Cerebellar nuclear complex (tissue), 1 donor: ENCODE data around the gene SPINK7.
"Not testable (repeated sequence)": the region's sequence is repeated elsewhere in the genome, so short reads cannot be mapped to it uniquely, and the experiment has no call there.

Experiments used
- DNase-seq, 2 experiments: peaks; one replicate each; lab custom pipeline; 2025; lab: John Stamatoyannopoulos, UW

Gene SPINK7

GRCh38 chr5:148312153-148312552 lies at the start of gene SPINK7:
Gene SPINK7, plus strand, starts transcription at chr5:148312423. Its CDS starts 61 bp downstream, at chr5:148312484.
- DNase-seq = no peak

GRCh38 chr5:148267962-148268361 lies 44.3 kb upstream of the SPINK7 start:
- DNase-seq = no peak

GRCh38 chr5:148268566-148268965 lies 43.7 kb upstream of the SPINK7 start, which contains the start of gene SPINK13:
Gene SPINK13, plus strand, starts transcription at chr5:148268794. Its CDS starts 1,279 bp downstream, at chr5:148270073.
- no peak for DNase-seq

- not testable (repeated sequence) for DNase-seq
Observed at GRCh38 chr5:148275129-148275528, 37.1 kb upstream of the SPINK7 start.

- not testable (repeated sequence) for DNase-seq
Observed at GRCh38 chr5:148280893-148281292, 31.3 kb upstream of the SPINK7 start.

GRCh38 chr5:148281336-148281735 lies 30.9 kb upstream of the SPINK7 start:
- not testable (repeated sequence) for DNase-seq

- no peak for DNase-seq
Observed at GRCh38 chr5:148290271-148291195, 21.7 kb upstream of the SPINK7 start.

GRCh38 chr5:148297731-148298130 lies 14.5 kb upstream of the SPINK7 start:
- no peak for DNase-seq

GRCh38 chr5:148306446-148306845 lies 5.8 kb upstream of the SPINK7 start:
- DNase-seq = no peak

GRCh38 chr5:148309019-148309418 lies 3.2 kb upstream of the SPINK7 start:
- DNase-seq = no peak

- no peak for DNase-seq
Observed at GRCh38 chr5:148309746-148310145, 2.5 kb upstream of the SPINK7 start.

GRCh38 chr5:148311484-148311883 lies 739 bp upstream of the SPINK7 start:
- DNase-seq = no peak

GRCh38 chr5:148314187-148314586 lies 2.0 kb downstream of the SPINK7 start:
- DNase-seq = no peak

GRCh38 chr5:148314731-148315130 lies 2.5 kb downstream of the SPINK7 start:
- DNase-seq = no peak

- not testable (repeated sequence) for DNase-seq
Observed at GRCh38 chr5:148320011-148320963, 8.1 kb downstream of the SPINK7 start.

GRCh38 chr5:148333262-148333849 lies 21.1 kb downstream of the SPINK7 start:
- no peak for DNase-seq

GRCh38 chr5:148335259-148335658 lies 23.0 kb downstream of the SPINK7 start, which contains the start of gene SPINK9:
Gene SPINK9, plus strand, starts transcription at chr5:148335559. Its CDS starts 55 bp downstream, at chr5:148335614.
- no peak for DNase-seq

- no peak for DNase-seq
Observed at GRCh38 chr5:148336704-148337435, 24.6 kb downstream of the SPINK7 start.

GRCh38 chr5:148342371-148343045 lies 30.3 kb downstream of the SPINK7 start:
- DNase-seq = no peak

GRCh38 chr5:148343046-148343407 lies 30.8 kb downstream of the SPINK7 start:
- DNase-seq = no peak
